GM12801 (cell line): Measurements from ENCODE around the gene ZMYM4.

Source experiments
- CTCF ChIP-seq: IDR thresholded peaks from one replicate; pipeline ENCODE4 v1.5.1; 2011; ENCODE audit warnings: control low read depth; ENCODE audit not compliant: insufficient read length; ENCODE audit errors: extremely low read depth

The ZMYM4 gene

GRCh38 chr1:35447278-35447677 is 178.8 kb downstream of the ZMYM4 start:
- TF ChIP-seq CTCF: no peak

GRCh38 chr1:35448344-35448801 is 179.9 kb downstream of the ZMYM4 start:
- TF ChIP-seq CTCF: no peak

- no peak for TF ChIP-seq CTCF
Measured at GRCh38 chr1:35449334-35450008, 181.0 kb downstream of the ZMYM4 start.

DNA sequence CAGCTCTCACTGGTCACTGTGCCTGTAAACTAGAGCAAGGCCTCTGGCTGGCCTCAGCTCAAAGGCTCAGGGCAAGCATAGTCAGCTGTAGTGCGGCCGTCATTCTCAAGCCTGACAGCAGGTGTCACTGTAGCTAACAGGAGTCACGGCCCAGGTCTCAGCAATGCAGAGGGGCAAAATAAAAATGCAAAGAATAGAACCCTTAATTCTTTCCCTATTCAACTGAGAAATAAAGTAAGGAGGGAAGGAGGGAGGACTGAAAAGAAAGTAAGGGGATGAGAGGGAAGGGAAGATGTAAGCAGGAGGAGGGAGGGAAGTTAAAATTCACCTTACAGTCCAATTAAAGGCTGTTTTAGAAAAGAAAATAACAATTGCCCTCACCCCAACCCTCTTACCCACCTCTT is 182.6 kb downstream of the ZMYM4 start:
- TF ChIP-seq CTCF: no peak

GRCh38 chr1:35452106-35452774 is 183.7 kb downstream of the ZMYM4 start:
- no peak for TF ChIP-seq CTCF

- TF ChIP-seq CTCF: no peak
Measured at GRCh38 chr1:35453031-35453430, 184.5 kb downstream of the ZMYM4 start.

GRCh38 chr1:35454176-35454575 is 185.7 kb downstream of the ZMYM4 start:
- TF ChIP-seq CTCF: no peak
